Activated naive CD4-positive, alpha-beta T cell treated with Interleukin-2 at 50 U/mL for 16 hours (primary cell): Measurements from ENCODE around the gene MCIDAS.
A peak's percentile ranks its signal among the peaks of the same experiment; 100 is the strongest.

ENCODE experiments used
- DNase-seq: peaks from one replicate; pipeline ENCODE4 v3.0.0-alpha.2; 2020

Gene MCIDAS

GRCh38 chr5:55226934-55227663, at the start of gene MCIDAS:
MCIDAS (minus strand) TSS chr5:55227315; CDS start chr5:55227138, 177 bp downstream.
- DNase-seq = peak; percentile 63

GRCh38 chr5:55276771-55277170, 49.7 kb upstream of the MCIDAS start:
- no peak for DNase-seq

- DNase-seq = no peak
These were observed 31.2 kb upstream of the MCIDAS start for GRCh38 chr5:55258339-55258738.

GRCh38 chr5:55254802-55255201, 27.7 kb upstream of the MCIDAS start:
- no peak for DNase-seq

GRCh38 chr5:55250064-55250463, 22.9 kb upstream of the MCIDAS start:
- no peak for DNase-seq

- no peak for DNase-seq
These were observed 14.6 kb upstream of the MCIDAS start for GRCh38 chr5:55241746-55242145.

GRCh38 chr5:55236800-55237199, 9.7 kb upstream of the MCIDAS start:
- DNase-seq = no peak

- DNase-seq = no peak
These were observed 7.1 kb upstream of the MCIDAS start for GRCh38 chr5:55234121-55234700.

GRCh38 chr5:55232985-55233928, 6.1 kb upstream of the MCIDAS start, which contains the start of gene CCNO:
CCNO (minus strand) TSS chr5:55233608; CDS start chr5:55233523, 85 bp downstream.
- peak; percentile 63 for DNase-seq

- no peak for DNase-seq
These were observed 5.3 kb upstream of the MCIDAS start for GRCh38 chr5:55232271-55232984.

GRCh38 chr5:55231919-55232270, 4.8 kb upstream of the MCIDAS start:
- DNase-seq = no peak

- DNase-seq = peak; percentile 27
These were observed 4.2 kb upstream of the MCIDAS start for GRCh38 chr5:55231029-55231918.

- no peak for DNase-seq
These were observed 3.0 kb upstream of the MCIDAS start for GRCh38 chr5:55230086-55230629.

- DNase-seq = no peak
These were observed 732 bp upstream of the MCIDAS start for GRCh38 chr5:55227664-55228430.

- DNase-seq = peak; percentile 51
These were observed 835 bp downstream of the MCIDAS start for GRCh38 chr5:55226027-55226933.

- DNase-seq = no peak
These were observed 1.8 kb downstream of the MCIDAS start for GRCh38 chr5:55225346-55225745.

- no peak for DNase-seq
These were observed 3.3 kb downstream of the MCIDAS start for GRCh38 chr5:55223812-55224240.

GRCh38 chr5:55222985-55223811, 3.9 kb downstream of the MCIDAS start:
- DNase-seq = no peak
